HL-60 (cell line): ENCODE measurements around the gene CYP26A1.

Source experiments
- GABPA ChIP-seq: IDR thresholded peaks from 2 replicates; pipeline ENCODE4 v1.6.1; 2012; ENCODE audit warnings: low read depth
- TF ChIP-seq, protein P1 (sequence below): IDR thresholded peaks from one replicate; pipeline ENCODE4 v1.5.1; 2011; ENCODE audit warnings: low read length, control low read depth, inconsistent platforms; ENCODE audit not compliant: insufficient read depth
- TF ChIP-seq, protein P2 (sequence below): IDR thresholded peaks from 2 replicates; pipeline ENCODE4 v1.6.1; 2012; ENCODE audit warnings: low read depth; ENCODE audit not compliant: insufficient replicate concordance

DNA sequence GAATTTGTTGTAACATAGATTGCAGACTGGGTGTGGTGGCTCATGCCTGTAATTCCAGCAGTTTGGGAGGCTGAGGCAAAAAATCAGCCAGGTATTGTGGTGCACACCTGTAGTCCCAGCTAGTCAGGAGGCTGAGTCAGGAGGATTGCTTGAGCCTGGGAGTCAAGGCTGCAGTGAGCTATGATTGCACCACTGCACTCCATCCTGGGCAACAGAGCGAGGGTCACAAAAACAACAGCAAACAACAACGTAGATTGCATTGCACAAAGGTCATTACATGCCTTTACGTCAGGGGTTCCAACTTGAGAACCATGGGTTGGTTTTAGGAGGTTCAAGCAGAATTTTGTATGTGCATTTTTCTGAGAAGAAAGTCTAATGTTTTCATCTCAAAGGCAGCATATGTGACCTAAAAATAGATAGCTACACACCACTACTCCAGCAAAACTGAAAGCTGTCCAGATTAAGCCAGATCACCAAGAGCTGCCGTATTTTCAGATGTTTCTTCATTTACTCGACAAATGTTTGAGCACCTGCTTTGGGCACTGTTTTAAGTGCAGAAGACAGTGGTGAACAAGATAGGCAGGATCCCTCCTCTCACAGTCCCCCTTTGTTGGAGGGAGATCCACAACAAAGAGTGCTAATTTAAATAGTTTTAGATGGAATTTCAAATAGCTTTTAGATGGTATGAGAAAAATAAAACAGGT lies 41.4 kb upstream of the CYP26A1 start:
- no peak for TF ChIP-seq GABPA
- TF ChIP-seq, protein P1, sequence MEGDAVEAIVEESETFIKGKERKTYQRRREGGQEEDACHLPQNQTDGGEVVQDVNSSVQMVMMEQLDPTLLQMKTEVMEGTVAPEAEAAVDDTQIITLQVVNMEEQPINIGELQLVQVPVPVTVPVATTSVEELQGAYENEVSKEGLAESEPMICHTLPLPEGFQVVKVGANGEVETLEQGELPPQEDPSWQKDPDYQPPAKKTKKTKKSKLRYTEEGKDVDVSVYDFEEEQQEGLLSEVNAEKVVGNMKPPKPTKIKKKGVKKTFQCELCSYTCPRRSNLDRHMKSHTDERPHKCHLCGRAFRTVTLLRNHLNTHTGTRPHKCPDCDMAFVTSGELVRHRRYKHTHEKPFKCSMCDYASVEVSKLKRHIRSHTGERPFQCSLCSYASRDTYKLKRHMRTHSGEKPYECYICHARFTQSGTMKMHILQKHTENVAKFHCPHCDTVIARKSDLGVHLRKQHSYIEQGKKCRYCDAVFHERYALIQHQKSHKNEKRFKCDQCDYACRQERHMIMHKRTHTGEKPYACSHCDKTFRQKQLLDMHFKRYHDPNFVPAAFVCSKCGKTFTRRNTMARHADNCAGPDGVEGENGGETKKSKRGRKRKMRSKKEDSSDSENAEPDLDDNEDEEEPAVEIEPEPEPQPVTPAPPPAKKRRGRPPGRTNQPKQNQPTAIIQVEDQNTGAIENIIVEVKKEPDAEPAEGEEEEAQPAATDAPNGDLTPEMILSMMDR: no peak
- TF ChIP-seq, protein P2, sequence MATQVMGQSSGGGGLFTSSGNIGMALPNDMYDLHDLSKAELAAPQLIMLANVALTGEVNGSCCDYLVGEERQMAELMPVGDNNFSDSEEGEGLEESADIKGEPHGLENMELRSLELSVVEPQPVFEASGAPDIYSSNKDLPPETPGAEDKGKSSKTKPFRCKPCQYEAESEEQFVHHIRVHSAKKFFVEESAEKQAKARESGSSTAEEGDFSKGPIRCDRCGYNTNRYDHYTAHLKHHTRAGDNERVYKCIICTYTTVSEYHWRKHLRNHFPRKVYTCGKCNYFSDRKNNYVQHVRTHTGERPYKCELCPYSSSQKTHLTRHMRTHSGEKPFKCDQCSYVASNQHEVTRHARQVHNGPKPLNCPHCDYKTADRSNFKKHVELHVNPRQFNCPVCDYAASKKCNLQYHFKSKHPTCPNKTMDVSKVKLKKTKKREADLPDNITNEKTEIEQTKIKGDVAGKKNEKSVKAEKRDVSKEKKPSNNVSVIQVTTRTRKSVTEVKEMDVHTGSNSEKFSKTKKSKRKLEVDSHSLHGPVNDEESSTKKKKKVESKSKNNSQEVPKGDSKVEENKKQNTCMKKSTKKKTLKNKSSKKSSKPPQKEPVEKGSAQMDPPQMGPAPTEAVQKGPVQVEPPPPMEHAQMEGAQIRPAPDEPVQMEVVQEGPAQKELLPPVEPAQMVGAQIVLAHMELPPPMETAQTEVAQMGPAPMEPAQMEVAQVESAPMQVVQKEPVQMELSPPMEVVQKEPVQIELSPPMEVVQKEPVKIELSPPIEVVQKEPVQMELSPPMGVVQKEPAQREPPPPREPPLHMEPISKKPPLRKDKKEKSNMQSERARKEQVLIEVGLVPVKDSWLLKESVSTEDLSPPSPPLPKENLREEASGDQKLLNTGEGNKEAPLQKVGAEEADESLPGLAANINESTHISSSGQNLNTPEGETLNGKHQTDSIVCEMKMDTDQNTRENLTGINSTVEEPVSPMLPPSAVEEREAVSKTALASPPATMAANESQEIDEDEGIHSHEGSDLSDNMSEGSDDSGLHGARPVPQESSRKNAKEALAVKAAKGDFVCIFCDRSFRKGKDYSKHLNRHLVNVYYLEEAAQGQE: no peak
